ENCODE data around the gene PATJ.

PATJ gene

DNA sequence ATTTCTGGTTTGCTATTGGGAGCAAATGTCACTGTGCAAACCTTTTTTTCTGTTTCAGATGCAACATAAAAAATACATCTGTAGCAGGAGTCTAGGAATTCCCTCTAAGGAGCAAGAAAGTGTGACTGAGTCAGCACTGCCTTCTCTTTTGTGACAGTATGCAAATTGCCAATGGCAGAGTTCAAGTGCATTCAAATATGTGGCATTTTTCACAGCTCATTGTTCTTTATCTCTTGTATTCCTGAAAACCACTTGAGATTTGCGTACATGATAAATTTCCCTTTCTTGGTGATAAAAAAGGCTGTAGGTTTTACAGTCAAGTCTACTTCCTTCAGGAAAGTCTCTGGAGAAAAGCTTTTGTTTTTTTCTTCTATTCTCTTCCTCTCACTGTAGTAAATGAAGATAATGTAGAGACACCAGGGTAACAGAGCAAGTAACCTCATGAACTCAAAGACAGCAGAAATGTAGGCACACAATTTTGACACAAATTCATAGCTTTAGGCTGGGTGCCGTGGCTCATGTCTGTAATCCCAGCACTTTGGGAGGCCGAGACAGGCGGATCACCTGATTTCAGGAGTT lies 322.6 kb downstream of the PATJ start:
- DNase-seq = no peak

DNA sequence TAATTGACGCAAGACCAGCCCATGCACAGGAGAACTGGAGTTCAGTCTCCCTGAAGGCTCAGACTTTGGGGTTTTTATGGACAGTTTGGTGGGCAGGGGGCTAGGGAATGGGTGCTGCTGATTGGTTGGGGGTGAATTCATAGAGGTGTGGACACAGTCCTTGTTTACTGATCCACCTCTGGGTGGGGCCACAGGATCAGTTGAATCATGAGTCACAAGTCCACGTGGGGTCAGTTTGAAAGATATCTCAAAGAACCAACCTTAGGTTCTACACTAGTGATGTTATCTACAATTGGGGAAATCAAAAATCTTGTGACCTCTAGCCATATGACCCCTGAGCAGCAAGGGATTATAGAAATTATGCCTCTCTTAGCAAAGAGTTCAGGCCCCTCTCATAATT lies 324.4 kb downstream of the PATJ start:
- no peak for DNase-seq

DNA sequence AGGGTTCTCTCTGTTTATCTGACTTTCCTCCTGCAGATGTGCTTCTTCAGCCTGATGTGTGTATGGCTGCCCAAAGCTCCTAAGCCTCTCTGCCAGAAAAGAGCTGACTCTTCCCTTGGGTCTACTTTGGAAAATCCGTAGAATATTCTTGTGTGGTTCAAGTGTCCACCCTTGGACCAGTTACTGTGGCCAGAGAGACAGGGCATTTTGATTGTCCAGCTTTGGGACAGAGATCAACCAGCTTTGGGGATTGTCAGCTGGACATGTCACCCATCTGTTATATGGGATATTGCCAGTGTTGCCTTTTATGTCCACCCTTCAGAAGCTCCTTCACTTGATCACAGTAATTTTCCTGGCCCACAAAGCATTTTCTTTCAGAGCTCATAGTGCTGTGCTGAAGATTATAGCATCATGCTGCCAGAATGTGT lies 326.1 kb downstream of the PATJ start:
- no peak for DNase-seq

DNA sequence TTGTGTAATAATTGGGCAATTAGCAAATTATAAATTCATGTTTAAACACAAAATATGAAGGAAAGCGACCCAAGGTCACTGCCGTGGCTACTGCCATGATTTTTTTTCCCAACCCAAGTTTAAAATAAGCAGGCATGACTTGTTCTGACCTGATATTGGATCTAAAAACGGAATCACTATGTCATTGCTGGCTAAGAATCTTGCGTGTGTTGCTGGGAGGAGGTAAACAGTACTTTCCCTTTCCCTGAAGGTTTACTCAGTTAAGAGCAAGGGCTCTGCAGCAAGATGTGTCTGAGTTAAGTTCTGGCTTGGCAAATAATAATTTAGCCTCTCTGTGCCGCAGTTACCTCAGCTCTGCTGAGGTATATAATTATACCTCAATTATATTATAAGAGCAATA lies 326.7 kb downstream of the PATJ start:
- DNase-seq = no peak

DNA sequence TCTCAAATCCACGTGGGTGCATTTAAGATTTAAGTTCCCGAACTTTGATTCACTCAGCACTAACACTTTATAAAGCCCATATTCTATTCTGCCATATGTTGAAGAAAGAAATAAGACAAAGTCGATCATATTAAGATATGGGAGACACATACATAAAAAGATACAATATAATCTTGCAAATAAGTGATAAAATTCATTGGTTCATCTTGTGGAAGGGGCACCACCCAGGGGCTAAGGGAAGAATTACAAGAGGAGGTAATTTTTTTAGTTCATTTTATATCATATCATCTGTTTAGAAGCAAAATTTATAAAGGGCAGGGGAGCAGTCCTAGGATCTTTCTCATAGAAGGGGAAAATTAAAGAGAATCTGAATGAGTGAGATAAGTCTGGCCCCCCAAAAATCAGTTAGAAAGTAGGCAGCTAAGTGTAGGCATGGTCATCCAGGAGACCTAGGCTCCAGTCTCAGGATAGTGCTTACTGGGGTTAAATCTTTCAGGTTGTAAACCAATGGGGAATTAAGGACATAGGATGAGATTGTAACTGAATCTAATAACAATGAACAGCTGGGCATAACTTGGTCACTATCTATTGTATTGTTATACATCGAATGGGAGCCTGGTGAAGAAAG lies 328.2 kb downstream of the PATJ start:
- DNase-seq = no peak

DNA sequence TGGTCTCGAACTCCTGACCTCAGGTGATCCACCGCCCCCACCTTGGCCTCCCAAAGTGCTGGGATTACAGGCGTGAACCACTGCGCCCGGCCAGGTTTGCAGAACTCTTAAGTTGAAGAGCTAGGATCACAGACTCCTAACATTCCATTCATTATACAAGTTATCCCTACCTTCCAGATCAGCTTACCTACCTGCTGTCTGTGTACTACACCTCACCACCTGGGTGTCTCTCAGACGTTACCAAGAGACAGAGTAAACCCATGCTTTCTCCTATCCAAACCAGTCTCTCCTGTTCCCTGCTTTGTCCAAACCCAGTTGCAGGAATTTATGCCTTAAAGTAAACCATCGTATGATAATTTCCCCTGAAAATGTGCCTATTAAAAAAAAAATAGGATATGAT lies 329.4 kb downstream of the PATJ start:
- no peak for DNase-seq

DNA sequence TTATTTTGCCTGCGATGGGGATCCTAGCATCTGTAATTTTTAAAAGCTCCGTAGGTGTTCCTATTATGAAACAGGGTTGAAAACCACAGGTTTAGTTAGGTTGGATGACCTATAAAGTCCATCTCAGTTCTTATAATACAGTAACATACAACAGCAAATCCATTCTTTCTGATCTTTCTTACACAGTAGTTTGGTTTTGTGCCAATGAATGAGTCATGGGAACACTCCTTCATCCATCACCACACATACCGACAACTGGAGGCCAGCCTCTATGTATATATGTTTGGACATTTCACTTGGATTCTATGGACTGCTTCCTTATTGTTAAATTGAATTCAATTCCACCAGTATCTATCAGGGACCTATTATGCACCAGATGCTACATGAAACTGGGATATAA lies 334.0 kb downstream of the PATJ start:
- DNase-seq = no peak

DNA sequence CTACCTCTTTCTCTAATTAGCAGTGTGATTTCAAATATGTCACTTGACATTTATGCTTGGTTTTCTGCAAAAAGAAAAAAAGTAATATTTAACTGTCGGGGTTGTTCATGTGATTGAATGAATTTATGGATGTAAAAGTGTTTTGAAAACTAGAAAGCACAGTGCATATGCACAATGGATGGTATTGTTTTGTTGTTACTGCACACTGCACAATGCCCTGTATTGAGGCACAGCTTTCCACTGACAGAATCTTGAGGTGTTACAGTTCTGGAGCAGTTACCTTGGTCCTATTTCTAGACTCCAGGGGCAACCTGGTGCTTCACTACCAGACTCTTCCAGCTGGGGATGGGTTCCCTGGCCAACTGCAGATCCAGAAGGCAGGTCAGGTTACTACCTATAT lies 335.5 kb downstream of the PATJ start:
- no peak for DNase-seq

DNA sequence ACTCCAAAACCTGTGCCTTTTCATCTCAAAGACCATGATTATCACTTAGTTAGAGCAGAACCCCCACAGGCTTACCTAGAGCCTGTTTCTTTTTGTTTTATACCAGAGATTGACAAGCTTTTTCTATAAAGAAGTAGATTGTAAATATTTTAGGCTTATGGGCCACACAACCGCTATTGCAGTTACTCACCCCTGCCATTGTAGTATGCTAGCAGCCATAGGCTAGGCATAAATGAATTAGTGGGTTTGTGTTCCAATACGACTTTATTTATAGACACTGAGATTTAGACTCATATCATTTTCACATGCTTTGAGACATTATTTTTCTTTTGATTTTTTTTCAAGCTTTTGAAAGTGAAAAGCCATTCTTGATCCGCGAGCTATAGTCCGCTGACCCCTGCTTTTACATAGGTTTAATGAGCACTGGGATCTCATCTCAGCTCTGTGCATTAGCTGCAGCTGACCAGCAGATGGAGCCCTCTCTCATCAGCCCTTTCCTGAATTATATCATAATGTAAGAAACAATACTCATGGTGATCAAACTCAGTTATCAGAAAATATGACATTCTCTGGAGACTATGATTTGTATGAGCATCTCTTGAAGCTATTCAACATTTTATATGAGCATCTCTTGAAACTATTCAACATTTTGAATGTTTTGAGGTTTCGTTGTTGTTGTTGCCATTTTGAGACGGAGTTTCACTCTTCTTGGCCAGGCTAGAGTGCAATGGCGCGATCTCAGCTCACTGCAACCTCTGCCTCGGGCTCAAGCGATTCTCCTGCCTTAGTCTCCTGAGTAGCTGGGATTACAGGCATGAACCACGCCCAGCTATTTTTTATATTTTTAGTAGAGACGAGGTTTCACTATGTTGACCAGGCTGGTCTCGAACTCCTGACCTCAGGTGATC lies 340.4 kb downstream of the PATJ start:
- no peak for DNase-seq

DNA sequence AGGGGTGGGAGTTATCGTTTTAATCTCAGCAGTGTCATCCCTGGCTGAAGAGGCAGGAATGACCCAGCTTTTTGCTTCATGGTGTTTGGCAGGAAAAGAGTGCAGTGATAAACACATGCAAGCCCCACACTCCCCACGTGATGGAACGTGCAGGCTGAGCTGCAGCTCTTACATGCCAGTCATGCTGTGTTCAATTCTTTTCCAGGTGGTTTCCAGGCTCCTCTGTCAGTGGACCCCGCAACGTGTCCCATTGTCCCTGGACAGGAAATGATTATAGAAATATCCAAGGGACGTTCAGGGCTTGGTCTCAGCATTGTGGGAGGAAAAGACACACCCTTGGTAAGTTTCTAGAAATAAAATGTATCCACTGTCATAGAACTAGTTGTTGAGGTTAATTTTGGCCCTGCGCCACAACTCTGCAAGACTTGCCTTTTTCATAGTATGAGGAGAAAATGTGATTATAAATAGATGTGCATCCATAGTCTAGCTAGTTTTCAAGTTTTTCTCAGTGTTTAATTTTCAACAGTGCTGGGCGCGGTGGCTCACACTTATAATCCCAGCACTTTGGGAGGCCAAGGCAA lies 342.1 kb downstream of the PATJ start:
- DNase-seq = no peak

DNA sequence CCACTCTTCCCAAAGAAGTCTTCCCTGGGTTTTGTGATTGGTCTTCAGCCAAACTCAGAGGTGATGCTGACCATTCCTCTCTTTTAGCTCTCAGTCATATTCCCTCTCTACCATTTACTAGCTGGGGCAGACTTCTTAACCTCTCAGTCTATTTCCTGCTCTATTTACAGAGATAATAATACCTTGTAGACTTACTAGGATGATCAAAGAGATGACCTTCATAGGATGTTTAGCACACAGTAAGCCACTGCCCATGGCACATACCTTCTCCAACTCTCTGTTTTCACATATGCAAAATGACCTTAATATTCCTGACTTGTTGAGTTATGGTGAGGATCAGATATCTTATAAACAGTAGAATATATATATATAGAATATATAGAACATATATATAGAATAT lies 346.2 kb downstream of the PATJ start:
- no peak for DNase-seq

DNA sequence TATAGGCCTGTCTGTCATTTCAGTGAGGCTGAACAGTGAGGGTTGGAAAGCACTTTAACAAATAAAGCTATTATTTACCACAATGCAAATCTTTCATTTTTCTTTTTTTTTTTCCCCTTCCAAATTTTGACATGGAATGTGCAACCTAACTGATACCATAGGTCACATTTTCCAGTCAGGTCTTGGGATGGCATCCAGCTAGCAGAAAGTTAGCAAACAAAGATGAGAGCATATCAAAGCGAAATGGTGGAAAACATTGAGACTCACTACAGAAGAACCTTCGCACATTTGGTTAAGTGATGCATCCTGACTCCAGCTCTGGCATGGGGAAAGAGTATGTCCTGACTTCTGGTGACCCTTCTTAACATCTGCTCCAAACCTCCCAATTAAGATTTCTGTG lies 347.3 kb downstream of the PATJ start:
- DNase-seq = no peak

DNA sequence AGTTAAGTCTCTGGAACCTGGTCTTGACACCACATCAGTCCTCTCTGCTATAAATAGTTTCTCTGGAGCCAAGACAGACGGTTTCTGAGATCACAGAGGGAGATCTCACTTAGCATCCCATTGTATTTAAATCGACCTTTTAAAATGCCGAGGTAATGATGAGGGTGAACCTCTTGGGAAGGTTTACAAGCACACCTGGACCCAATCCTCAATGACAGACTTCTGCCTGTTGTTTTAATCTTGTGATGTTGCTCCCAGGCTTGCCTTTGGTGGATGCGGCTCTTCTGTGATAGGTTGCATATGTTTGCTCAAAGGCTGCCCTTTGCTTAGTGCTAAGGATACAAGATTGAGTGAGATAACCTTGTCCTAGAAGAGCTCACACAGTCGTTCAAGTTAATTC lies 347.7 kb downstream of the PATJ start:
- no peak for DNase-seq

DNA sequence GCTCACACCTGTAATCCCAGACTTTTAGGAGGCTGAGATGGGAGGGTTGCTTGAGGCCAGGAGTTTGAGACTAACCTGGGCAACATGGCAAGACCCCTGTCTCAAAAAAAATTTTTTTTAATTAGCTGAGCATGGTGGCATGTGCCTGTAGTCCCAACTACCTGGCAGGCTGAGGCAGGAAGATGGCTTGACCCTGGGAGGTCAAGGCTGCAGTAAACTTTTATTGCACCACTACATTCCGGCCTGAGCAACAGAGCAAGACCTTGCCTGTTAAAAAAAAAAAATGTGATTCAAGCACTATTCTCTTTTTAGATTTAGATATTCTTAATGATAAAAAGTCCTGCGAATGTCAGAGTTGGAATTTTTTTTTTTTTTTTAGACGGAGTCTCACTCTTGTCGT lies 349.8 kb downstream of the PATJ start:
- DNase-seq = no peak

DNA sequence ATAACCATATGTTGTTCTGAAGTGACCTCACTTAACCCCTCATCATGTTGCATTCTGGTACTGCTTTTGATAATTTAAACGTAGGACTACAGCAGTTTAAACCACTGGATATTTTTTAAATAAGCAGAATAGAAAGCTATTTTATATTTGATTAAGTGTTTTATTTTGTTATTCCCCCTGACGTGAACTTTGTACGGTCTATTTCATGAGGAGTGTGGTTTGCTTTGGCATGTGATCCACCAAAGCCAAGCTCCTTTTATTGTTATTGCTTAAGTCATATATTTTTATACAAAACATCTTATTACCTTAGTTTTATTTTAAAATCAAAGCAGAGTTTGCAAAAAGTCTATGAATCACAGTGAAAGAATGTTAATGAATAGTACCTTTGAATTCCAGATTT lies 351.0 kb downstream of the PATJ start:
- DNase-seq = no peak

DNA sequence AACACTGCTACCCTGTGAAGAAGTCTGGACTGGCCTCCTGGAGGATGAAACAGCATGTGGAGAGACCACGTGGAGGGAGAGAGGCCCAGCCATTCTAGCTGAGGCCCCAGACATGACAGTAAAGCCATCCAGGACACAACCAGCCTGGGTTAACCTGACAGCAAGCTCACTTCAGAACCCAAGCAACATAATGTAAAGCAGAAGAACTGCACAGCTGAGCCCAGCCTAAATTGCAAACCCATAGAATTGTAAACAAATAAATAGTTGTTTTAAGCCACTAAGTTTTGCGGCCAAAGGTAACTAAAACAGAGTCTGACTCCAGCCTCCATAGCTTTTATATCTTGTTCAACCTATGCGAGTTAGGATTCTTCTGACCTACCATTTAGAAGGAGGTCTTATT lies 355.2 kb downstream of the PATJ start:
- no peak for DNase-seq

DNA sequence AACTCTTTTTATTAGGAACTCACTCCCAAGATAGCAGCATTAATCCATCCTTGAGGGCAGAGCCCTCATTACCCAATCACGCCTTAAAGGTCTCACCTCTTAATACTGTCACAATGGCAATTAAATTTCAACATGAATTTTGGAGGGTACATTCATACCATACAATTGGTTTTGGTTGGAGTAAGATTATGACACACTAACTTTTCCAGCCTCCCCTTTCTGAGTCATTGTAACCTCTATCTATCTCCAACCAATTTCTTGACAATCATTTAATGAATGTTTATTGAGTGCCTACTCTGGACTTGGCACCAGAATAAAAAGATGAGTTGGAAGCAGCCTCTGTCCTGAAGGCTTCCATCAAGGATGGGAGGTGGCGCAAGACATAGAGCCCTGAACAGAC lies 358.2 kb downstream of the PATJ start:
- DNase-seq = no peak

DNA sequence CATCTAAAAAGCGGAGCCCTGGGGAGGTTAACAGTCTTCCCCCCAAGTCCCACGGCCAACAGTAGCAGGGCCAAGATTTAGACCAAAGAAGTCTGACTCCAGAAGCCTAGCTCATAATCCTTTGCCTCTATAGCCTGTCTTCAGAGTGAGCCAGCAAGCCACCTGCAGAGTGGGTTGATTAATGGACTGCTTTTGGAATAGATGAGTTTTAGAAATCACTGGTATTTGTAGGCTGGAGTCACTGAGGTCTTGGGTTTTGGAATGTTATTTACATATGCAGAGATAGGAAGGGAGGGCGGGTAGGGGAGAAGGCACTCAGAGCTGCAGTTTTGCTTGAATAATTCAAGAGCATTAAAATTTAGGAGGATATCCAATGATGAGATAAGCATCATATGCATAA lies 361.6 kb downstream of the PATJ start:
- DNase-seq = no peak

DNA sequence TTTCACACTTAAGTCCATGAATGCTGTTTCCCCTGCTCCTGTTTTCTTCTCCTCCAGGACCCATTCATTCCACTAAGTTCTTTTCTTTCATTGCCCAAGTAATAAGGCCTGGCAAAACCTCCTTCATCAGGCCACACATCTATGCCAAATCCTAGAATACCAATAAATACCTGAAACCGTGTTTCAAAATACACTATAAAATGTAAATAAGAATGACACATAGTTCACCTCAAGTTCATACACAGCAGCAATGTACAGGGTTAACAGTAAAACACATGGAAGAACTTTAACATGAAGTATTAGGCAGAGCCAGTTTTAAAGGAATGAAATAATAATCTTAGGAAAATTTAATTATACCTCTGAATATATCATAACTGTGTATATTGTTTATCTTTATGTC lies 365.6 kb downstream of the PATJ start:
- no peak for DNase-seq

DNA sequence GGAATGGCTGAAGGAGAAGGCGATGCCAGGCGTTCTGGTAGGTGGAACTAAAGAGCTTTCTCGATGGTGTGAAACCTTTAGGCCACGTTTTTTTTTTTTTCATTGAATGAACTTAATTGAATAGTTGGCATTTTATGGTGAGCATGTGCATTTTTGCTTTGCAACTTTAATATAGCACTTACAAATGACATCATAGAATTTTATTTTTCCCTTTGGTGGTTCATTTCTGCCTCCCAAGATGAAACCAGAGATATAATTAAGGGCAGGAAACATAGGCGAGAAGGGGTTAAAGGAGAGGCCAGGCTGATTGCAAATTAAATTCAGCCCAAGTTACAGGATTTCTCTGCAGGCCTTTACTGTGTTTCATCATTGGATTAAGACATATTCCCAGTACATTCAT lies 366.8 kb downstream of the PATJ start:
- no peak for DNase-seq

DNA sequence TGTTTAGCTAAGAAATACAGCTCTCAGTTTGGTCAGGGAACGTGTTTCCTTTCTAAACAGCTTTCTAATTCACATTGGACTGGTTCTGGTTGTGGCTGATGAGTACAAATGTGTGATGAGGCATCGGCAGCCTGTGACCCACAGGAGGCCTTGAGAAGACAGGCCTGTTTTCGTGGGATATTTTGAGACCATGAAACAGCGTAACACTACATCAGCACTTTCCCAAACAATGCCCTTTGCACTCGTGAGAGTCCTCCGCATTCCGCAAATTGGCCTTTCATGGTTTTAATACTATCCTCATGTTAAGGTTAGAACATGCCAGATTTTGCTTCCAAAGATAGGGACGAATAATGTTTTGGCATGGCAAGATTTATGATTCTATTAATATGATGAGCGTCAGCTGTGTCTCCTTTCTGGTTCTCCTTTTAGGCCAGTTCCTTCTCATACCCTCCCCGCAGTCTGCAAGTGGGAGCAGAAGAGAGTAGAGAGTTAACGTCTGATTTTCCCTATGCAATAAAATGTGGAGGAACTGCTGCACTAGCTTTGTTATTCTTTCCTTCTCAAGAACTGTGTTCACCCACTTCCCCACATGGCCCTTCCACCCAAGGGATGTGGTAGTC lies 368.0 kb downstream of the PATJ start:
- no peak for DNase-seq

DNA sequence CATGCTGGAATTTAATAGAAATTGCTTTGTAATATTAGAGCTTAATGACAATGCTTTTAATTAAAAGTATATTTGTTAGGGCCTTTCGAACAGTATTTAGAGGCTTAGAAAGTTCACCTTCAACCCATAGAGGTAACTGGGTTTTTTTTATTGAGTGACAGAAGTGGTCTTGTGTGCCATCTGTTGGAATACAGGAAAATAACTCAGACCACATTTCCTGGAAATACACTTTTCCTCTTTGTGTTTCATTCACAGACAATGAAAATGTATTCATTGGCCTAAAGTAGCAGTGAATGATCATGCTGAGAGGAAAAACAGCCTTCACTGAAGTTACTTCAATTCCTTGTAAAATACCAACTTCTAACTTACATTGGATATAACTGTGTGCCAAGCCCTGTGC lies 368.8 kb downstream of the PATJ start:
- DNase-seq = no peak

DNA sequence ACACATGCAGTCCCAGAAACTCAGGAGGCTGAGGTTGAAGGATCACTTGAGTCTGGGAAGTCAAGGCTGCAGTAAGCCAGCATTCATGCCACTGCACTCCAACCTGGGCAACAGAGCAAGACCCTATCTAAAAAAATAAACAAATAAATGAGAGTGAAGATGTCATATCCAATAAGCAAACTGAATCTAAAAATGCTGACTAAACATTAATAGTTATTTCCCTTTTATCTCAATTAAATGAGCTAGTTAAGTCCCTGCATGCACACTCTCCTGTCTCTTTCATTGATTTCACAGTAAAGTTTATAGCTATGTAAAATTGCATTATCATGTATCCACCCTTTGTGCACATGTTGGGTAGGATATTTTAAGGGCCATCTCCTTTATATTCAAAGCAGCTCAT lies 371.2 kb downstream of the PATJ start:
- DNase-seq = no peak

Measured in central memory CD4-positive, alpha-beta T cell (primary cell).